H1 (cell line): ENCODE results near the gene GALNT11. TPM values are rescaled to one million over a fixed set of nuclear protein-coding genes. Genes with fewer than 3 reads are reported as not detected.

Experiments
- CTCF ChIA-PET: fragments of 300-600 bp; sonication (Branson Sonifier 250); formaldehyde crosslinking; loops from one replicate; lab custom pipeline; 2021; ENCODE audit not compliant: partially characterized antibody; lab: Charles Lee
- POLR2A ChIA-PET: fragments of 300-600 bp; sonication (Branson Sonifier 250); formaldehyde crosslinking; loops from one replicate; lab custom pipeline; 2021; ENCODE audit warnings: inconsistent platforms; ENCODE audit not compliant: partially characterized antibody; lab: Charles Lee
- DNase-seq, 2 experiments: peaks; one replicate each; pipeline versions ENCODE4 v3.0.0 to v3.0.0-alpha.2; 2010 to 2022; ENCODE audit warnings: low spot score in 2 of 2, low read depth in 1 of 2, mixed read lengths in 1 of 2
- FAIRE-seq: peaks from 2 replicates; lab custom pipeline; 2011; peaks lifted over from hg19 to GRCh38; lab: Jason Lieb, UNC
- H2AFZ ChIP-seq: 2 replicates; pipeline ENCODE4 v1.8.1; 2012; ENCODE audit warnings: low read length, inconsistent platforms
- H2AK5ac ChIP-seq: 2 replicates; pipeline ENCODE4 v1.6.1; 2013; ENCODE audit warnings: low read depth, low read length
- H2BK120ac ChIP-seq: replicated peaks from 2 replicates; pipeline ENCODE3; 2013; ENCODE audit warnings: low read depth, low read length, inconsistent platforms
- H2BK12ac ChIP-seq: 2 replicates; pipeline ENCODE4 v1.6.1; 2013; ENCODE audit warnings: low read depth, low read length
- H2BK15ac ChIP-seq: 2 replicates; pipeline ENCODE4 v1.6.1; 2013; ENCODE audit warnings: low read length
- H2BK20ac ChIP-seq: 2 replicates; pipeline ENCODE4 v1.6.1; 2013; ENCODE audit warnings: low read length
- H2BK5ac ChIP-seq: 2 replicates; pipeline ENCODE4 v1.6.1; 2013; ENCODE audit warnings: low read depth, low read length
- H3K14ac ChIP-seq: 2 replicates; pipeline ENCODE4 v1.6.1; 2013; ENCODE audit warnings: inconsistent platforms; ENCODE audit not compliant: insufficient read length
- H3K18ac ChIP-seq: 2 replicates; pipeline ENCODE4 v1.6.1; 2013; ENCODE audit warnings: low read length; ENCODE audit errors: extremely low read depth
- H3K23ac ChIP-seq: 2 replicates; pipeline ENCODE4 v1.6.1; 2013; ENCODE audit warnings: inconsistent platforms; ENCODE audit not compliant: insufficient read length
- H3K23me2 ChIP-seq: 2 replicates; pipeline ENCODE4 v1.6.1; 2013; ENCODE audit warnings: low read depth, low read length
- H3K27ac ChIP-seq: 2 replicates; pipeline ENCODE4 v1.6.1; 2011; ENCODE audit warnings: low read depth, low read length, inconsistent platforms
- H3K27me3 ChIP-seq, 4 experiments: replicated peaks in 1 of 4; 1 replicate in 1 of 4; 2 replicates in 3 of 4; pipeline versions ENCODE4 v1.6.1 to v1.8.1; 2011 to 2013; ENCODE audit warnings: low read length in 3 of 4, mild to moderate bottlenecking in 3 of 4, inconsistent platforms in 2 of 4, mixed read lengths in 2 of 4, moderate library complexity in 1 of 4; ENCODE audit not compliant: control insufficient read depth in 3 of 4, insufficient read depth in 3 of 4; ENCODE audit errors: extremely low read depth in 1 of 4
- H3K36me3 ChIP-seq, 4 experiments: 2 replicates each; pipeline versions ENCODE4 v1.6.1 to v1.8.1; 2011 to 2013; ENCODE audit warnings: mild to moderate bottlenecking in 4 of 4, low read length in 3 of 4, moderate library complexity in 2 of 4, control low read depth in 1 of 4, inconsistent platforms in 1 of 4; ENCODE audit not compliant: insufficient read depth in 4 of 4, control insufficient read depth in 2 of 4
- H3K4ac ChIP-seq: replicated peaks from 2 replicates; pipeline ENCODE3; 2013; ENCODE audit warnings: low read length, low read depth, mixed read lengths, inconsistent platforms; ENCODE audit not compliant: insufficient read length
- H3K4me1 ChIP-seq, 4 experiments: replicated peaks in 1 of 4; 1 replicate in 1 of 4; 2 replicates in 3 of 4; pipeline versions ENCODE4 v1.6.1 to v1.8.1; 2011 to 2013; ENCODE audit warnings: low read length in 3 of 4, inconsistent platforms in 2 of 4, mixed read lengths in 1 of 4; ENCODE audit not compliant: insufficient read depth in 4 of 4, control insufficient read depth in 3 of 4
- H3K4me2 ChIP-seq, 2 experiments: 2 replicates each; pipeline versions ENCODE4 v1.6.1 to v1.8.1; 2011 to 2013; ENCODE audit warnings: low read depth in 2 of 2, low read length in 2 of 2, control low read depth in 1 of 2, inconsistent platforms in 1 of 2, mild to moderate bottlenecking in 1 of 2; ENCODE audit not compliant: insufficient read depth in 1 of 2
- H3K4me3 ChIP-seq, 4 experiments: fragments of 200-600, 300-600 bp in 1 of 4; sonication (generic), shearing (Covaris generic), sonication (Bioruptor Twin) in 1 of 4; 2 replicates each; pipeline versions ENCODE4 v1.5.1 to v1.8.1; 2011 to 2016; ENCODE audit warnings: low read length in 4 of 4, low read depth in 3 of 4, control low read depth in 2 of 4, inconsistent platforms in 2 of 4, mild to moderate bottlenecking in 2 of 4, mixed read lengths in 1 of 4, moderate library complexity in 1 of 4; ENCODE audit not compliant: insufficient read depth in 2 of 4; ENCODE audit errors: extremely low read depth in 1 of 4
- H3K56ac ChIP-seq: replicated peaks from 2 replicates; pipeline ENCODE3; 2013; ENCODE audit warnings: low read depth, mild to moderate bottlenecking, mixed read lengths, low read length, inconsistent platforms; ENCODE audit not compliant: insufficient read length
- H3K79me1 ChIP-seq: 2 replicates; pipeline ENCODE4 v1.6.1; 2013; ENCODE audit warnings: low read depth, low read length, control low read depth
- H3K79me2 ChIP-seq, 2 experiments: 2 replicates each; pipeline versions ENCODE4 v1.6.1 to v1.8.1; 2012 to 2013; ENCODE audit warnings: low read length in 2 of 2, mild to moderate bottlenecking in 2 of 2, inconsistent platforms in 1 of 2; ENCODE audit not compliant: insufficient read depth in 2 of 2, control insufficient read depth in 1 of 2
- H3K9ac ChIP-seq, 4 experiments: replicated peaks in 1 of 4; 1 replicate in 1 of 4; 2 replicates in 3 of 4; pipeline versions ENCODE4 v1.6.1 to v1.8.1; 2011 to 2013; ENCODE audit warnings: low read depth in 3 of 4, low read length in 3 of 4, control low read depth in 2 of 4, mild to moderate bottlenecking in 2 of 4, moderate library complexity in 2 of 4, inconsistent platforms in 1 of 4; ENCODE audit errors: extremely low read depth in 1 of 4
- H3K9me3 ChIP-seq, 2 experiments: 2 replicates each; pipeline versions ENCODE4 v1.6.1 to v1.8.1; 2012 to 2013; ENCODE audit warnings: mild to moderate bottlenecking in 2 of 2, moderate library complexity in 2 of 2, control low read depth in 1 of 2, inconsistent platforms in 1 of 2, low read depth in 1 of 2, low read length in 1 of 2, mixed read lengths in 1 of 2; ENCODE audit not compliant: insufficient read depth in 2 of 2
- H4K20me1 ChIP-seq, 2 experiments: replicated peaks in 1 of 2; 2 replicates each; pipeline versions ENCODE3 to v1.8.1; 2011 to 2013; ENCODE audit warnings: inconsistent platforms in 2 of 2, low read length in 2 of 2, mild to moderate bottlenecking in 1 of 2; ENCODE audit not compliant: insufficient read depth in 2 of 2, control insufficient read depth in 1 of 2
- H4K5ac ChIP-seq: 2 replicates; pipeline ENCODE4 v1.6.1; 2013; ENCODE audit warnings: low read length, low read depth, mixed read lengths, inconsistent platforms; ENCODE audit not compliant: insufficient read length
- H4K8ac ChIP-seq: 2 replicates; pipeline ENCODE4 v1.8.0; 2013; ENCODE audit warnings: mild to moderate bottlenecking, moderate library complexity, low read length, inconsistent platforms; ENCODE audit not compliant: insufficient read depth; ENCODE audit errors: extremely low read depth
- H4K91ac ChIP-seq: replicated peaks from 2 replicates; pipeline ENCODE3; 2013; ENCODE audit warnings: low read length, mixed read lengths, inconsistent platforms; ENCODE audit not compliant: insufficient read length
- RAD21 ChIP-seq, 2 experiments: IDR thresholded peaks in 1 of 2; conservative IDR thresholded peaks in 1 of 2; 2 replicates each; pipeline ENCODE4 v1.6.1; 2011; ENCODE audit warnings: low read depth in 2 of 2, low read length in 2 of 2, improper control_type of control experiment in 1 of 2, inconsistent platforms in 1 of 2, mild to moderate bottlenecking in 1 of 2, moderate library complexity in 1 of 2
- ZNF274 ChIP-seq: IDR thresholded peaks from 2 replicates; pipeline ENCODE4 v1.7.0; 2012; ENCODE audit warnings: low read length, borderline replicate concordance; ENCODE audit errors: extremely low read depth
- WGBS, 2 experiments: shearing (Covaris generic) in 1 of 2; methylation state at CpG; one replicate each; pipeline versions ENCODE4 v1.1.6 to v1.1.7; 2013 to 2015; ENCODE audit warnings: low lambda C conversion rate in 2 of 2, mixed read lengths in 2 of 2, inconsistent platforms in 1 of 2, low coverage in 1 of 2, missing lambda C conversion rate in 1 of 2; ENCODE audit not compliant: insufficient replicate concordance in 2 of 2, insufficient coverage in 1 of 2, insufficient read length in 1 of 2; ENCODE audit errors: extremely low coverage in 1 of 2, missing lambda C conversion rate in 1 of 2; 5-methylcytosine and 5-hydroxymethylcytosine counted together
- polyA plus RNA-seq, 7 experiments: library from polyadenylated mRNA; depleted of rRNA in 3 of 7; stranded (reverse) in 5 of 7; unstranded in 2 of 7; fragments of >200 nt in 5 of 7; fragments of 200-250 nt in 2 of 7; gene quantifications; 1 replicate in 5 of 7; 2 replicates in 1 of 7; 4 replicates in 1 of 7; pipeline versions ENCODE4 v1.2.1 to v1.2.3, GENCODE V29; 2011 to 2013; ENCODE audit warnings: missing spikeins in 2 of 7, mixed read lengths in 2 of 7
- total RNA-seq: library from RNA; stranded (reverse); fragmentation: NEBNext Ultra II Directional; extraction: Animal tissue kit (Norgen Biotek cat#: 25700); gene quantifications from 2 replicates; pipeline ENCODE4 v1.2.1, GENCODE V29; 2021

The GALNT11 gene
- total and polyA plus RNA-seq, 2 of the 8 experiments (the other 6 are each of a cell fraction or from before 2014, with no cell fraction given): 20.5 to 23.2 TPM

- ChIA-PET CTCF (no interaction called here), POLR2A (no interaction called here)
- Histone ChIP-seq H3K4ac (no peak overlapping the region), H3K18ac (no peak overlapping the region), H3K79me2 (no peaks in the 10 kb centered on the region), H3K9me3 (peaks cover 0 to 23% of the 10 kb centered on the region in 2 experiments; a peak in 2 of 4 replicates), H4K91ac (no peak overlapping the region), H4K5ac (no peak overlapping the region), H4K20me1 (peaks cover 2 to 6% of the 10 kb centered on the region in 2 experiments), H2BK120ac (no peak overlapping the region), H4K8ac (no peak overlapping the region), H2AK5ac (no peak overlapping the region), H3K23me2 (no peaks in the 10 kb centered on the region), H3K4me2 (no peak overlapping the region), H3K14ac (no peak overlapping the region), H3K9ac (no peak overlapping the region), H2BK5ac (no peak overlapping the region), H2BK12ac (no peak overlapping the region), H3K27ac (no peak overlapping the region), H3K36me3 (peaks cover 0 to 21% (median 3%) of the 10 kb centered on the region in 4 experiments; a peak in 4 of 8 replicates), H2BK20ac (no peak overlapping the region)
- WGBS, 2 experiments: 88% methylated on average over 7 of the region's 7 CpGs; no CpG with 5 or more reads in 1 of the 2 experiments
- no peak for DNase-seq
- FAIRE-seq: no peak
- TF ChIP-seq ZNF274: no peak
- no peak for TF ChIP-seq RAD21 (IDR thresholded peaks at IDR 0.05 in 1 of 2, conservative IDR thresholded peaks at IDR 0.05 in 1 of 2; ENCODE audit: low read depth in 2 of 2, low read length in 2 of 2)
- TF ChIP-seq, all 59 proteins: peak for 0
- H2BK15ac ChIP-seq: no peak overlapping the region
- no peak overlapping the region for H3K23ac ChIP-seq
- no peaks in the 10 kb centered on the region; a peak in 1 of 7 replicates for H3K4me1 ChIP-seq
- H3K4me3 ChIP-seq: no peak overlapping the region
- no peaks in the 10 kb centered on the region for H3K79me1 ChIP-seq
- H3K56ac ChIP-seq: no peak overlapping the region
- H2AFZ ChIP-seq: no peak overlapping the region
- no peaks in the 10 kb centered on the region for H3K27me3 ChIP-seq
Observed at GRCh38 chr7:152129682-152130081, 104.2 kb downstream of the GALNT11 start.
